Right lobe of liver (tissue), 6 donors: ENCODE data around the gene FAM89B. TPM values are rescaled to one million over a fixed set of nuclear protein-coding genes. Genes with fewer than 3 reads are reported as not detected.

Source experiments
- ATAC-seq, 4 donors: fragments of 200-7000 bp; cut with Tn5 transposase; one replicate each; pipeline ENCODE4 v1.9.1; 2020; ENCODE audit warnings: mild to moderate bottlenecking in 4 of 4, moderate library complexity in 4 of 4
- DNase-seq, 3 donors: peaks; one replicate each; pipeline ENCODE4 v3.0.0-alpha.2; 2020
- H3K27ac ChIP-seq, 3 donors: fragments of 200-600 bp; one replicate each; pipeline ENCODE4 v1.8.0; 2022
- H3K27me3 ChIP-seq, 2 donors: fragments of 200-600 bp; one replicate each; pipeline ENCODE4 v1.8.0; 2022
- H3K36me3 ChIP-seq, 4 donors: fragments of 200-600 bp; sonication (generic) in 1 of 4; one replicate each; pipeline versions ENCODE4 v1.5.1 to v1.8.0; 2017 to 2022; ENCODE audit warnings: control low read depth in 1 of 4
- H3K4me1 ChIP-seq, 4 donors: fragments of 200-600 bp; sonication (generic) in 1 of 4; one replicate each; pipeline versions ENCODE4 v1.5.1 to v1.8.0; 2017 to 2022; ENCODE audit warnings: control low read depth in 1 of 4
- H3K4me3 ChIP-seq, 3 donors: fragments of 200-600 bp; one replicate each; pipeline ENCODE4 v1.8.0; 2022
- H3K9me3 ChIP-seq, 4 donors: fragments of 200-600 bp; sonication (generic) in 1 of 4; one replicate each; pipeline versions ENCODE4 v1.5.1 to v1.8.0; 2017 to 2022; ENCODE audit warnings: control low read depth in 1 of 4
- CTCF ChIP-seq, 4 donors: fragments of 200-600 bp in 3 of 4; fragments of 450-650 bp in 1 of 4; IDR thresholded peaks; one replicate each; pipeline versions ENCODE4 v1.5.1 to v1.8.0; 2016 to 2022; ENCODE audit warnings: antibody characterized with exemption in 4 of 4, mild to moderate bottlenecking in 2 of 4
- POLR2A ChIP-seq: fragments of 450-650 bp; IDR thresholded peaks from one replicate; pipeline ENCODE4 v1.6.1; 2017; ENCODE audit warnings: antibody characterized with exemption, mild to moderate bottlenecking
- WGBS: methylation state at CpG from one replicate; pipeline ENCODE4 v1.1.6; 2018; ENCODE audit warnings: low coverage, low lambda C conversion rate; ENCODE audit not compliant: insufficient coverage; ENCODE audit errors: missing lambda C conversion rate; 5-methylcytosine and 5-hydroxymethylcytosine counted together
- intact Hi-C, 2 donors: fragments of 100-400 bp; cut with DNase I; formaldehyde crosslinking; loops; one replicate each; pipeline versions ENCODE4 v1.11.2 to v1.14.1; 2022
- total RNA-seq, 6 experiments: library from RNA; depleted of rRNA in 2 of 6; stranded (reverse); fragments of >200 nt in 2 of 6; fragmentation: NEBNext Ultra II Directional in 3 of 6; extraction: Animal tissue kit (Norgen Biotek cat#: 25700) in 3 of 6; gene quantifications; one replicate each; pipeline versions ENCODE4 v1.1.0 to v1.2.4, GENCODE V29; 2016 to 2023
- donor health status: DM: no; HTN: yes; CAD: no.
- donor health status: DM: no; HTN: no; CAD: no.
- donor health status: DM: no; HTN: no; CAD: no.
- donor health status: DM: no; HTN: yes; CAD: no.
- donor health status: DM: no; HTN: yes; CAD: no.

Gene FAM89B
- total RNA-seq, 6 experiments from 2014 or later: 12.8 to 20.6 (median 14.6) TPM

GRCh38 chr11:65529475-65530156, 42.7 kb upstream of the FAM89B start:
- Histone ChIP-seq H3K9me3 (no peaks in the 10 kb centered on the region), H3K27ac (no peak overlapping the region), H3K4me3 (no peak overlapping the region), H3K36me3 (peaks cover 0 to 30% (median 14%) of the 10 kb centered on the region in 4 donors), H3K4me1 (peaks cover 0 to 57% (median 26%) of the 10 kb centered on the region in 4 donors), H3K27me3 (no peaks in the 10 kb centered on the region)
- DNase-seq (peak; percentile 62 to 88 (median 81)), ATAC-seq (peak; percentile 28 to 63 (median 51))
- TF ChIP-seq CTCF (IDR thresholded peaks at IDR 0.05) (no peak), POLR2A (no peak)
- WGBS: 58% methylated on average over 2 of the region's 10 CpGs
- intact Hi-C loops: no loop called here

- Histone ChIP-seq H3K27me3 (no peaks in the 10 kb centered on the region), H3K4me1 (peaks cover 0 to 57% (median 26%) of the 10 kb centered on the region in 4 donors), H3K4me3 (no peak overlapping the region), H3K9me3 (no peaks in the 10 kb centered on the region), H3K36me3 (peaks cover 0 to 30% (median 14%) of the 10 kb centered on the region in 4 donors), H3K27ac (no peak overlapping the region)
- TF ChIP-seq CTCF (IDR thresholded peaks at IDR 0.05): peak in 3 of 4 donors; percentile 11 to 21 (median 20)
- no peak for TF ChIP-seq POLR2A
- DNase-seq (no peak), ATAC-seq (no peak)
- intact Hi-C loops: no loop called here
- WGBS: no CpG with 5 or more reads among the region's 5 CpGs
Measured at GRCh38 chr11:65530157-65530496, 42.2 kb upstream of the FAM89B start.

- ATAC-seq (peak; percentile 56 to 79 (median 62)), DNase-seq (peak; percentile 72 to 93 (median 91))
- Histone ChIP-seq H3K9me3 (no peaks in the 10 kb centered on the region), H3K27ac (no peak overlapping the region), H3K36me3 (peaks cover 0 to 30% (median 15%) of the 10 kb centered on the region in 4 donors), H3K4me3 (no peak overlapping the region), H3K4me1 (peaks cover 0 to 42% (median 19%) of the 10 kb centered on the region in 4 donors), H3K27me3 (no peaks in the 10 kb centered on the region)
- intact Hi-C loops: no loop called here
- 65% methylated on average over 7 of the region's 15 CpGs for WGBS
- TF ChIP-seq CTCF (IDR thresholded peaks at IDR 0.05) (no peak), POLR2A (no peak)
Measured at GRCh38 chr11:65532388-65533064, 39.8 kb upstream of the FAM89B start.

- TF ChIP-seq CTCF (IDR thresholded peaks at IDR 0.05) (no peak), POLR2A (no peak)
- Histone ChIP-seq H3K36me3 (peaks cover 0 to 35% (median 18%) of the 10 kb centered on the region in 4 donors), H3K27ac (no peak overlapping the region), H3K9me3 (no peaks in the 10 kb centered on the region), H3K27me3 (no peaks in the 10 kb centered on the region), H3K4me1 (peaks cover 0 to 24% (median 11%) of the 10 kb centered on the region in 4 donors), H3K4me3 (no peak overlapping the region)
- DNase-seq: no peak
- no peak for ATAC-seq
- no CpG with 5 or more reads among the region's 9 CpGs for WGBS
- intact Hi-C loops: loop anchor here in 1 of 2 donors (5.0 kb wide), 1 partner anchor 37 kb away; the partner anchor contains the start of genes FAM89B and ZNRD2
Measured at GRCh38 chr11:65535102-65535501, 37.2 kb upstream of the FAM89B start.
